KOPT-K1 (cell line): ENCODE results near the gene C16orf86.

ENCODE experiments used
- H3K27ac ChIP-seq: fragments of 200-600 bp; sonication (generic); 2 replicates; pipeline ENCODE4 v1.5.1; 2016; ENCODE audit warnings: antibody characterized with exemption, mild to moderate bottlenecking, low read depth, low read length; ENCODE audit not compliant: poor library complexity, severe bottlenecking
- H3K36me3 ChIP-seq: fragments of 200-600 bp; sonication (generic); 2 replicates; pipeline ENCODE4 v1.5.1; 2017; ENCODE audit warnings: antibody characterized with exemption, mild to moderate bottlenecking, low read length, moderate library complexity; ENCODE audit not compliant: insufficient read depth
- H3K9me3 ChIP-seq: fragments of 200-600 bp; sonication (generic); 2 replicates; pipeline ENCODE4 v1.5.1; 2017; ENCODE audit warnings: antibody characterized with exemption, low read length, mild to moderate bottlenecking; ENCODE audit not compliant: insufficient read depth, poor library complexity, severe bottlenecking

Gene C16orf86

DNA sequence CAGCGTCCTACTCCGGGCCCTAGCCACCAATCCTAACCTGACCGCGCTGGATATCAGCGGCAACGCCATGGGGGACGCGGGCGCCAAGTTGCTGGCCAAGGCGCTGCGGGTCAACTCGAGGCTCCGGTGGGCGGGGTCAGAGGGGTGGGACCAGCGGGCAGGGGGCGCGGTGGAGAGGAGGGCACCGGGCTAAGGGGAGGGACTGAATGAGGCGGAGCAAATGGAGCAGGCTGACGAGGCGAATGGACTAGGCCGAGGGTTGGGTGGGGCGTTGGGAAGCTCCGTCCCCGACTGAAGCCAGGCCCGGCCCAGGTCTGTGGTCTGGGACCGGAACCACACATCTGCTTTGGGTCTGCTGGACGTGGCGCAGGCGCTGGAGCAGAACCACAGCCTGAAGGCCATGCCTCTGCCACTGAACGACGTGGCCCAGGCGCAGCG is 17.1 kb upstream of the C16orf86 start:
- no peaks in the 10 kb centered on the region for H3K9me3 ChIP-seq
- H3K27ac ChIP-seq, result no peak overlapping the region
- peaks cover 80% of the 10 kb centered on the region for H3K36me3 ChIP-seq

DNA sequence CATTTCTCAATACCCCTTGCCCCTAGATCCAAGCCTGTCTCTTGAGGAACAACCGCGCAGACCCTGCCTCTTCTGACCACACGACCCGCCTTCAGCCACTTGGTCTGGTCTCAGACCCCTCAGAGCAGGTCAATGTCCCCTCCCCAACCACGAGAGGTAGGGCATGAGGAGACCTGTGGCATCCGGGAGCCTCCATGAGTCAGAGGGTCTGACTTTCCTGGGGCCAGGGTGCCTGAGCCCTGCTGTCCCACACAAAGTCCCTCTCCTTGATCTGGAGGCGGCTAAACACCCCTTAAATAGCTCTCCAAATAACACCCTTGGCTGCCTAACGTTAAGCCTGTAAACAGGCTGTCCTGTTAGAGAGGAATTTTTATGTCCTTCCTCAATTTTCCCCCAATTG is 16.6 kb upstream of the C16orf86 start:
- Histone ChIP-seq H3K9me3 (no peaks in the 10 kb centered on the region), H3K27ac (no peak overlapping the region), H3K36me3 (peaks cover 85% of the 10 kb centered on the region)

- Histone ChIP-seq H3K36me3 (peaks cover 94% of the 10 kb centered on the region), H3K9me3 (no peaks in the 10 kb centered on the region), H3K27ac (no peak overlapping the region)
Measured at GRCh38 chr16:67651039-67651438, 15.6 kb upstream of the C16orf86 start.

DNA sequence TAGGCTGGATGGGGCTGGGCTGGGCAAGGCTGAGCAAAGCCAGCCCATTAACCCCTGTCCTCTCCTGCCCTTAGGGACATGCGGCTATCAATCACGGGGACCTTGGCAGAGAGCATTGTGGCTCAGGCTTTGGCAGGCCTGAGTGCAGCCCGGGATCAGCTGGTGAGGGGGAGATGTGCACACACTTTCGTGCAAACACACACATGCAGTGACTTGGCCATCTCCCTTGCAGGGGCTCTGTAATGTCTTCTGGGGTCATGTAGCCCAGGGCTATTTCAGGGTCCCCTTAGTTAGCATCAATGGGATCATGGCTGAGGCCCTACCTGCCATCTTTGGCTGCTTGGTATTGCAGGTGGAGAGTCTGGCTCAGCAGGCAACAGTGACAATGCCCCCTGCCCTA is 14.8 kb upstream of the C16orf86 start:
- peaks cover 94% of the 10 kb centered on the region for H3K36me3 ChIP-seq

GRCh38 chr16:67652578-67653127 is 14.0 kb upstream of the C16orf86 start:
- H3K9me3 ChIP-seq, result no peaks in the 10 kb centered on the region
- peaks cover 95% of the 10 kb centered on the region for H3K36me3 ChIP-seq
- no peak overlapping the region for H3K27ac ChIP-seq

More for the DNA sequence above, 14.8 kb upstream of the C16orf86 start:
- no peaks in the 10 kb centered on the region for H3K9me3 ChIP-seq
- H3K27ac ChIP-seq, result no peak overlapping the region

DNA sequence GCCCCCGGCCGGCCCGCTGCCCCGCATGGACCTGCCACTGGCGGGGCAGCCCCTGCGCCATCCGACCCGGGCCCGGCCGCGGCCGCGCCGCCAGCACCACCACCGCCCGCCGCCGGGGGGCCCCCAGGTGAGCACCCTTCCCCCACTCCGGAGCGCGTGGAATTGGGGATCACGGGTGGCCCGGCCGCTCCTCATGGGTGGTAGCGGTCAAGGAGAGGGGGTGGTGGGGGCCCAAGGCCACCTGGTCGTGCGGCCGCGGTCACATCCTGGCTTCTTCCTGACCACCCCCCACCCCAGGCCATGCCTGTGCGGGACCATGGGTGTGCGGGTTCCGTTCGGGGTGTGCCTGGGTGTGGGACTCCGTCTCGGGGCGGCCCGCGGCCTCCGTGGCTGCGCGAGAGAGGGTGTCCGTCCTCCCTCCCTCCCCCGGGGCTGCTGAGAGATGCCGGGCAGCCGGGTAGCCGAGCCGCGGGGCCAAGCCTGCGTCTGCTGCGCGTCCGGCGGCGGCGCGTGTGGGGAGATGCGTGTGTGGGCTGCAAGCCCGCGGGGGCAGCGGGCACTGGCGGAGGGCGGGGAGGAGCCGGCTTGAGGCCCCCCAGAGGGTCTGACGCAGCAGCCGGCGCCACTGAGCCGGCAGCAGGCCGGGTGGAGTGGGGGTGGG is 13.4 kb upstream of the C16orf86 start:
- H3K27ac ChIP-seq, result no peak overlapping the region

DNA sequence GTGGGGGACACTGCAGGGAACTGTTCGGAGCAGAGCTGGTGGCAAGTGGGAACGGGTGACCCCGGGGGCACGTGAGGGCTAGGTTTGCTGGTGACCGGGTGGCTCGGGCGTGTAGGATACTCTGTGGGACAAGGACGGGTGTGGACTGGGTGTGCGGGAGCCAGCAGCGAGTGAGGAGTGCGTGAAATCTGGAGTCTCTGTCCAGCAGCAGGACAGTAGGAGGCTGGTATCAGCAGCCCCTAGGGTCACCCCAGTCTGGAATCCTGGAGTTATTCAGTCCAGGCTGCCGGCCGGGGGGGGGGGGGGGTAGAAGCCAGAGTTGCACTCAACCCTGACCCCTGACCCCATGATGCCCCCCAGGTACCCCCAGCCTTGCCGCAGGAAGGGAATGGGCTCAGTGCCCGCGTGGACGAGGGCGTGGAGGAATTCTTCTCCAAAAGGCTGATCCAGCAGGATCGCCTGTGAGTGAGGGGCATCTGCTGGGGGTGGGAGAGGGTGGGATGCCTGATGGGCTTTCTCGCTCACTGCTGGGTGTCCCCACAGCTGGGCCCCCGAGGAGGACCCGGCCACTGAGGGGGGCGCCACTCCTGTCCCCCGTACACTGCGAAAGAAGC is 12.7 kb upstream of the C16orf86 start:
- Histone ChIP-seq H3K36me3 (peaks cover 95% of the 10 kb centered on the region), H3K27ac (no peak overlapping the region), H3K9me3 (no peaks in the 10 kb centered on the region)

More for the DNA sequence above, 13.4 kb upstream of the C16orf86 start:
- Histone ChIP-seq H3K36me3 (peaks cover 95% of the 10 kb centered on the region), H3K9me3 (no peaks in the 10 kb centered on the region)

DNA sequence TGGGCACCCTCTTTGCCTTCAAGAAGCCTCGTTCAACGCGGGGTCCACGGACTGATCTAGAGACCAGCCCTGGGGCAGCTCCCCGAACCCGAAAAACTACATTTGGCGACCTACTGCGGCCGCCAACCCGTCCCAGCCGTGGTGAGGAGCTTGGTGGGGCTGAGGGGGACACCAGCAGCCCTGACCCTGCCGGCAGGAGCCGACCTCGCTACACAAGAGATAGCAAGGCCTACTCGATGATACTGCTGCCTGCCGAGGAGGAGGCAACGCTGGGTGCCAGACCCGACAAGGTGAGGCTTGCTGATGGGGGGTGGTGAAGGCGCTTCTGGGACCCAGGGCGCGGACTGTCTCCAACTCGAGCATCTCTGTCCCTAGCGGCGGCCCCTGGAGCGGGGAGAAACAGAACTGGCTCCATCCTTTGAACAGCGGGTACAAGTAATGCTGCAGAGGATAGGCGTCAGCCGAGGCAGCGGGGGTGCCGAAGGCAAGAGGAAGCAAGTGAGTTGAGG is 12.2 kb upstream of the C16orf86 start:
- Histone ChIP-seq H3K36me3 (peaks cover 92% of the 10 kb centered on the region), H3K9me3 (no peaks in the 10 kb centered on the region), H3K27ac (no peak overlapping the region)

DNA sequence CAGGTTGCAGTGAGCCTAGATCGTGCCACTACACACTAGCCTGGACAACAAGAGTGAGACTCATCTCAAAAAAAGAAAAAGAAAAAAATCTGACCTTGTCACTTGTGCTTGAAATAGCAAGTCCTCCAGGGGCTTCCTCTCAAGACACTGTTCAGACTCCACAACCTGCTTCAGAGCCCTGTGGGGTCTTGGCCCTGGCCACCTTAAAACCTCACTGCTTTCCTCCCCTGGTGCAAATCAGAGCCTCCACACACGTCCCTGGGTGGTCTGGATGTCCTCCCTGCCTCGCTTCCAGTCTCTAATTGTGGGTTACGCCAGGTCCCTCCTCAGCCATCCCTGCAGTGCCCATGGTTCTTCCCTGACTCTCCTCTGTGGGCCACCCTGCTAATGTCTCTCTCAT is 11.3 kb upstream of the C16orf86 start:
- Histone ChIP-seq H3K36me3 (peaks cover 83% of the 10 kb centered on the region), H3K9me3 (no peaks in the 10 kb centered on the region)

DNA sequence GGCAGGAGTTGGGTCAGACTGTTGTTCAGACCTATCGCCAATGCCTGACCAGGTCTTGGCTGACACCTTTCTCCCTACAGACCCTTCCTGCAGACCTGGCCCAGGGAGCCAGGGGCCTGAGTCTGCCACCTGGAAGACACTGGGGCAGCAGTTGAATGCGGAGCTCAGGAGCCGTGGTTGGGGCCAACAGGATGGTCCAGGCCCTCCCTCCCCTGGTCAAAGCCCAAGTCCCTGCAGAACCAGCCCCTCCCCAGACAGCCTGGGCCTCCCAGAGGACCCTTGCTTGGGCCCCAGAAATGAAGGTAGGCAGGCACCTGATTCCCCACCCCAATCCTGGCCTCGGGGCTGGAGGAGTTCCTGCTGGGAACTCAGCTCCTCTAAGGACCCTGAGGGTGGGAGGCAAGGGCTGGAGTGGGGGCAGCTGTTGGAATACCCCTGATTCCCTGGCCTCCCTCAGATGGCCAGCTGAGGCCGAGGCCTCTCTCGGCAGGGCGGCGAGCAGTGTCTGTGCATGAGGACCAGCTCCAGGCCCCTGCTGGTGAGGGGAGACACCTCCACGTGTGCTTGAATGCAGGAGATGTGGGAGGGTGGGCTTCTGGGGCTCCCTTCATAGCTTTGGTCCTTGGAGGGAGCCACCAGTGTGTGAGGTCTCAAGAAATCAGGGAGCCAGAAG is 10.1 kb upstream of the C16orf86 start:
- H3K27ac ChIP-seq, result no peak overlapping the region
- no peaks in the 10 kb centered on the region for H3K9me3 ChIP-seq
- H3K36me3 ChIP-seq, result peaks cover 72% of the 10 kb centered on the region

More for the DNA sequence above, 11.3 kb upstream of the C16orf86 start:
- no peak overlapping the region for H3K27ac ChIP-seq

DNA sequence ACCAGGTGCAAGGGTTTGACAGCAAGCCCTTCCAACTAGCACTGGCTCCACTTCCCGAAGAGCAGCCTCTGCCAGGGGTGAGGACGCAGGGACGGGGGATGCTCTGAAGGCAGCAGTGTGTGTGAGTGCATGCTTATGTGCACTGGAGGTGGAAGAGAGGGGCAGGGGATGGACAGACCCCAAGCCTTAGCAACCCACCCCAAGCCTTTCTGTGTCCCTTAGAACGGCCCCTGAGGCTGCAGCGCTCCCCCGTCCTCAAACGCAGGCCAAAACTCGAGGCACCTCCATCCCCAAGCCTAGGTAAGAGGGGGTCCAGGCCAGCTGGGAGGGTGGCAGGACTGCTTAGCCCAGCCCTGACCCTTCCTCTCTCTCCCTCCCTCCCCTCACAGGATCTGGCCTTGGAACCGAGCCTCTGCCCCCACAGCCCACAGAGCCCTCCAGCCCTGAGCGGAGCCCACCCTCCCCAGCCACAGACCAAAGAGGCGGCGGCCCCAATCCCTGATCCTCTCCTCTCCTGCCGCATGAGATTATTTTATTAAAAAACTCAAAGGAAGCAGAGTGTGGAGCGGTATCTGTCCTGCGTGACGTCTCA is 9.5 kb upstream of the C16orf86 start:
- Histone ChIP-seq H3K27ac (no peak overlapping the region), H3K9me3 (no peaks in the 10 kb centered on the region), H3K36me3 (peaks cover 66% of the 10 kb centered on the region)

- no peak overlapping the region for H3K27ac ChIP-seq
- no peaks in the 10 kb centered on the region for H3K9me3 ChIP-seq
- peaks cover 66% of the 10 kb centered on the region for H3K36me3 ChIP-seq
Measured at GRCh38 chr16:67657751-67658518, 8.7 kb upstream of the C16orf86 start.

- H3K27ac ChIP-seq, result peak overlapping the region; percentile 74
Measured at GRCh38 chr16:67658849-67659674, 7.6 kb upstream of the C16orf86 start.

More at GRCh38 chr16:67658849-67659674, 7.6 kb upstream of the C16orf86 start:
- H3K36me3 ChIP-seq, result peaks cover 57% of the 10 kb centered on the region
- no peaks in the 10 kb centered on the region for H3K9me3 ChIP-seq
